A549 (cell line): ENCODE results near the gene MARCO. TPM values are rescaled to one million over a fixed set of nuclear protein-coding genes. Genes with fewer than 3 reads are reported as not detected.

Experiments
- ATAC-seq, 2 experiments: fragments of 200-7000 bp in 1 of 2; fragments of >200 bp in 1 of 2; cut with Nextera tagmentation in 1 of 2; cut with Tn5 transposase in 1 of 2; 3 replicates each; pipeline versions ENCODE4 v1.8.0 to v1.9.1; 2018 to 2020; ENCODE audit warnings: mild to moderate bottlenecking in 1 of 2, moderate library complexity in 1 of 2
- CTCF ChIA-PET: fragments of 300-600 bp; sonication (Branson Sonifier 250); formaldehyde crosslinking; extraction: SDS; loops from one replicate; lab custom pipeline; 2021; ENCODE audit warnings: antibody characterized with exemption, inconsistent platforms; lab: Yijun Ruan, JAX
- POLR2A ChIA-PET: fragments of 350-600 bp; formaldehyde crosslinking; extraction: SDS; loops from one replicate; lab custom pipeline; 2021; ENCODE audit warnings: antibody characterized with exemption, inconsistent platforms; lab: Yijun Ruan, JAX
- DNase-seq, 2 experiments: peaks; one replicate each; pipeline versions ENCODE4 v3.0.0 to v3.0.0-alpha.2; 2011 to 2016; ENCODE audit warnings: low read depth in 1 of 2, low spot score in 1 of 2
- FAIRE-seq: peaks from 2 replicates; lab custom pipeline; 2011; peaks lifted over from hg19 to GRCh38; lab: Jason Lieb, UNC
- H3K27ac ChIP-seq, 2 experiments: fragments of >200 bp; sonication (Bioruptor Twin); formaldehyde crosslinking; 3 replicates each; pipeline ENCODE4 v1.5.1; 2016 to 2017
- H3K4me1 ChIP-seq: fragments of >200 bp; sonication (Bioruptor Twin); formaldehyde crosslinking; 3 replicates; pipeline ENCODE4 v1.6.1; 2016
- H3K4me2 ChIP-seq: fragments of >200 bp; sonication (Bioruptor Twin); formaldehyde crosslinking; 3 replicates; pipeline ENCODE4 v1.6.1; 2016
- H3K4me3 ChIP-seq: fragments of >200 bp; sonication (Bioruptor Twin); formaldehyde crosslinking; 3 replicates; pipeline ENCODE4 v1.5.1; 2016
- H3K9me3 ChIP-seq: fragments of >200 bp; sonication (Bioruptor Twin); formaldehyde crosslinking; 3 replicates; pipeline ENCODE4 v1.6.1; 2016
- BHLHE40 ChIP-seq: IDR thresholded peaks from 2 replicates; pipeline ENCODE4 v1.6.1; 2012; ENCODE audit warnings: low read depth, low read length, inconsistent platforms
- CBX8 ChIP-seq: fragments of 200-600 bp; sonication (generic); IDR thresholded peaks from 2 replicates; pipeline ENCODE4 v1.6.1; 2016
- EHMT2 ChIP-seq: fragments of 200-600 bp; sonication (generic); IDR thresholded peaks from 2 replicates; pipeline ENCODE4 v1.6.1; 2016; ENCODE audit warnings: antibody characterized with exemption, low read depth, mild to moderate bottlenecking, moderate library complexity
- ESRRA ChIP-seq: fragments of 150-350 bp; IDR thresholded peaks from 2 replicates; pipeline ENCODE4 v1.6.1; 2014; ENCODE audit warnings: mild to moderate bottlenecking, low read length, borderline replicate concordance
- FOXS1 ChIP-seq: fragments of 250-450 bp; sonication (Bioruptor Pico); IDR thresholded peaks from 2 replicates; pipeline ENCODE4 v1.5.0; 2020; ENCODE audit warnings: mild to moderate bottlenecking, moderate library complexity
- HDAC2 ChIP-seq: fragments of 200-600 bp; sonication (generic); IDR thresholded peaks from 2 replicates; pipeline ENCODE4 v1.6.1; 2016
- HOXB5 ChIP-seq: fragments of 250-450 bp; sonication (Bioruptor Pico); IDR thresholded peaks from 2 replicates; pipeline ENCODE4 v1.5.0; 2020; ENCODE audit warnings: mild to moderate bottlenecking, moderate library complexity
- JUN ChIP-seq, 2 experiments: fragments of >200 bp; sonication (Bioruptor Twin); formaldehyde crosslinking; IDR thresholded peaks; 2 replicates in 1 of 2; 3 replicates in 1 of 2; pipeline ENCODE4 v1.6.1; 2016 to 2017
- JUNB ChIP-seq: fragments of >200 bp; sonication (Bioruptor Twin); formaldehyde crosslinking; IDR thresholded peaks from 2 replicates; pipeline ENCODE4 v1.6.1; 2016
- MAZ ChIP-seq: fragments of 150-350 bp; IDR thresholded peaks from 2 replicates; pipeline ENCODE4 v1.6.1; 2014; ENCODE audit warnings: antibody characterized with exemption, low read depth, low read length, borderline replicate concordance
- MYC ChIP-seq: IDR thresholded peaks from 2 replicates; pipeline ENCODE4 v1.6.1; 2012; ENCODE audit warnings: mild to moderate bottlenecking, inconsistent platforms, low read length, improper control_type of control experiment, borderline replicate concordance
- POLR2A ChIP-seq: IDR thresholded peaks from 2 replicates; pipeline ENCODE4 v1.6.1; 2012; ENCODE audit warnings: mild to moderate bottlenecking, low read length
- RARB ChIP-seq: fragments of 250-450 bp; sonication (Bioruptor Pico); IDR thresholded peaks from 2 replicates; pipeline ENCODE4 v1.8.0; 2021; ENCODE audit warnings: mild to moderate bottlenecking, moderate library complexity
- RCOR1 ChIP-seq: fragments of 150-350 bp; IDR thresholded peaks from 2 replicates; pipeline ENCODE4 v1.6.1; 2014; ENCODE audit warnings: antibody characterized with exemption, low read length, low read depth
- ZC3H11A ChIP-seq: fragments of 450-650 bp; IDR thresholded peaks from 2 replicates; pipeline ENCODE4 v1.6.1; 2014; ENCODE audit warnings: antibody characterized with exemption, mild to moderate bottlenecking
- ZSCAN20 ChIP-seq: fragments of 250-450 bp; sonication (Bioruptor Pico); IDR thresholded peaks from 2 replicates; pipeline ENCODE4 v1.8.0; 2022; ENCODE audit warnings: mild to moderate bottlenecking, moderate library complexity
- WGBS: methylation state at CpG from one replicate; pipeline ENCODE4 v1.1.6; 2017; ENCODE audit errors: missing lambda C conversion rate; 5-methylcytosine and 5-hydroxymethylcytosine counted together
- polyA plus RNA-seq, 4 experiments: library from polyadenylated mRNA; depleted of rRNA in 3 of 4; stranded (reverse); fragments of >200 nt; fragmentation: RNase III in 1 of 4; extraction: RNeasy Plus Mini Kit Qiagen cat#74134 plus additional on column Dnase treatment in 1 of 4; gene quantifications; 2 replicates in 3 of 4; 3 replicates in 1 of 4; pipeline ENCODE4 v1.2.3, GENCODE V29; 2011 to 2017
- TF ChIP-seq, protein P1 (sequence below): fragments of >200 bp; sonication (Bioruptor Twin); formaldehyde crosslinking; IDR thresholded peaks from 3 replicates; pipeline ENCODE4 v1.5.1; 2016
- TF ChIP-seq, protein P2 (sequence below): fragments of 250-450 bp; sonication (Bioruptor Pico); IDR thresholded peaks from 2 replicates; pipeline ENCODE4 v1.5.0; 2020; ENCODE audit warnings: low read depth, mild to moderate bottlenecking, moderate library complexity
- TF ChIP-seq, protein P3 (sequence below): fragments of 250-450 bp; sonication (Bioruptor Pico); IDR thresholded peaks from 2 replicates; pipeline ENCODE4 v1.5.0; 2021; ENCODE audit warnings: mild to moderate bottlenecking, moderate library complexity, borderline replicate concordance

Gene MARCO
- polyA plus RNA-seq, 2 of the 4 experiments (the other 2 are of a cell fraction): 0.05 TPM; not detected in 1

- Histone ChIP-seq H3K27ac (no peak overlapping the region), H3K9me3 (no peaks in the 10 kb centered on the region), H3K4me2 (no peak overlapping the region), H3K4me1 (peaks cover 11% of the 10 kb centered on the region; the same call in 1 of the 3 replicates), H3K4me3 (no peak overlapping the region)
- DNase-seq (no peak), ATAC-seq (no peak), FAIRE-seq (no peak)
- WGBS: 40% methylated on average over 5 of the region's 5 CpGs
- TF ChIP-seq ESRRA: no peak
- no peak for TF ChIP-seq MYC
- TF ChIP-seq RARB (CRISPR knock-in tag): no peak
- TF ChIP-seq, protein P1, sequence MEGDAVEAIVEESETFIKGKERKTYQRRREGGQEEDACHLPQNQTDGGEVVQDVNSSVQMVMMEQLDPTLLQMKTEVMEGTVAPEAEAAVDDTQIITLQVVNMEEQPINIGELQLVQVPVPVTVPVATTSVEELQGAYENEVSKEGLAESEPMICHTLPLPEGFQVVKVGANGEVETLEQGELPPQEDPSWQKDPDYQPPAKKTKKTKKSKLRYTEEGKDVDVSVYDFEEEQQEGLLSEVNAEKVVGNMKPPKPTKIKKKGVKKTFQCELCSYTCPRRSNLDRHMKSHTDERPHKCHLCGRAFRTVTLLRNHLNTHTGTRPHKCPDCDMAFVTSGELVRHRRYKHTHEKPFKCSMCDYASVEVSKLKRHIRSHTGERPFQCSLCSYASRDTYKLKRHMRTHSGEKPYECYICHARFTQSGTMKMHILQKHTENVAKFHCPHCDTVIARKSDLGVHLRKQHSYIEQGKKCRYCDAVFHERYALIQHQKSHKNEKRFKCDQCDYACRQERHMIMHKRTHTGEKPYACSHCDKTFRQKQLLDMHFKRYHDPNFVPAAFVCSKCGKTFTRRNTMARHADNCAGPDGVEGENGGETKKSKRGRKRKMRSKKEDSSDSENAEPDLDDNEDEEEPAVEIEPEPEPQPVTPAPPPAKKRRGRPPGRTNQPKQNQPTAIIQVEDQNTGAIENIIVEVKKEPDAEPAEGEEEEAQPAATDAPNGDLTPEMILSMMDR: no peak
- TF ChIP-seq BHLHE40: no peak
- TF ChIP-seq, protein P2, sequence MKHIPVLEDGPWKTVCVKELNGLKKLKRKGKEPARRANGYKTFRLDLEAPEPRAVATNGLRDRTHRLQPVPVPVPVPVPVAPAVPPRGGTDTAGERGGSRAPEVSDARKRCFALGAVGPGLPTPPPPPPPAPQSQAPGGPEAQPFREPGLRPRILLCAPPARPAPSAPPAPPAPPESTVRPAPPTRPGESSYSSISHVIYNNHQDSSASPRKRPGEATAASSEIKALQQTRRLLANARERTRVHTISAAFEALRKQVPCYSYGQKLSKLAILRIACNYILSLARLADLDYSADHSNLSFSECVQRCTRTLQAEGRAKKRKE (CRISPR knock-in tag): no peak
- no peak for TF ChIP-seq MAZ
- no peak for TF ChIP-seq HOXB5 (CRISPR knock-in tag)
- no peak for TF ChIP-seq ZSCAN20 (CRISPR knock-in tag)
- POLR2A ChIA-PET: no interaction called here
- CTCF ChIA-PET: no interaction called here
These were observed 33.1 kb downstream of the MARCO start for GRCh38 chr2:118975133-118975532.

GRCh38 chr2:118978064-118978463 is 36.1 kb downstream of the MARCO start:
- ChIA-PET POLR2A (no interaction called here), CTCF (interaction anchor here (3.0 kb wide), 1 partner anchor 96 kb away, joined by 7 read pairs; no protein-coding TSS in a partner anchor)
- TF ChIP-seq RCOR1 (no peak), EHMT2 (no peak), JUN (IDR thresholded peaks at IDR 0.05) (no peak), CBX8 (no peak), FOXS1 (CRISPR knock-in tag) (no peak), HDAC2 (no peak), POLR2A (no peak), ZC3H11A (no peak), RARB (CRISPR knock-in tag) (no peak), JUNB (no peak), MAZ (no peak)
- TF ChIP-seq, protein P3, sequence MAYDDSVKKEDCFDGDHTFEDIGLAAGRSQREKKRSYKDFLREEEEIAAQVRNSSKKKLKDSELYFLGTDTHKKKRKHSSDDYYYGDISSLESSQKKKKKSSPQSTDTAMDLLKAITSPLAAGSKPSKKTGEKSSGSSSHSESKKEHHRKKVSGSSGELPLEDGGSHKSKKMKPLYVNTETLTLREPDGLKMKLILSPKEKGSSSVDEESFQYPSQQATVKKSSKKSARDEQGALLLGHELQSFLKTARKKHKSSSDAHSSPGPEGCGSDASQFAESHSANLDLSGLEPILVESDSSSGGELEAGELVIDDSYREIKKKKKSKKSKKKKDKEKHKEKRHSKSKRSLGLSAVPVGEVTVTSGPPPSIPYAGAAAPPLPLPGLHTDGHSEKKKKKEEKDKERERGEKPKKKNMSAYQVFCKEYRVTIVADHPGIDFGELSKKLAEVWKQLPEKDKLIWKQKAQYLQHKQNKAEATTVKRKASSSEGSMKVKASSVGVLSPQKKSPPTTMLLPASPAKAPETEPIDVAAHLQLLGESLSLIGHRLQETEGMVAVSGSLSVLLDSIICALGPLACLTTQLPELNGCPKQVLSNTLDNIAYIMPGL (CRISPR knock-in tag): no peak
- ATAC-seq: no peak
- FAIRE-seq: no peak
- Histone ChIP-seq H3K4me2 (no peak overlapping the region), H3K9me3 (no peaks in the 10 kb centered on the region), H3K27ac (no peak overlapping the region), H3K4me1 (peaks cover 11% of the 10 kb centered on the region; the same call in 1 of the 3 replicates), H3K4me3 (no peak overlapping the region)
- WGBS: 39% methylated on average over 2 of the region's 2 CpGs
- DNase-seq: no peak

DNA sequence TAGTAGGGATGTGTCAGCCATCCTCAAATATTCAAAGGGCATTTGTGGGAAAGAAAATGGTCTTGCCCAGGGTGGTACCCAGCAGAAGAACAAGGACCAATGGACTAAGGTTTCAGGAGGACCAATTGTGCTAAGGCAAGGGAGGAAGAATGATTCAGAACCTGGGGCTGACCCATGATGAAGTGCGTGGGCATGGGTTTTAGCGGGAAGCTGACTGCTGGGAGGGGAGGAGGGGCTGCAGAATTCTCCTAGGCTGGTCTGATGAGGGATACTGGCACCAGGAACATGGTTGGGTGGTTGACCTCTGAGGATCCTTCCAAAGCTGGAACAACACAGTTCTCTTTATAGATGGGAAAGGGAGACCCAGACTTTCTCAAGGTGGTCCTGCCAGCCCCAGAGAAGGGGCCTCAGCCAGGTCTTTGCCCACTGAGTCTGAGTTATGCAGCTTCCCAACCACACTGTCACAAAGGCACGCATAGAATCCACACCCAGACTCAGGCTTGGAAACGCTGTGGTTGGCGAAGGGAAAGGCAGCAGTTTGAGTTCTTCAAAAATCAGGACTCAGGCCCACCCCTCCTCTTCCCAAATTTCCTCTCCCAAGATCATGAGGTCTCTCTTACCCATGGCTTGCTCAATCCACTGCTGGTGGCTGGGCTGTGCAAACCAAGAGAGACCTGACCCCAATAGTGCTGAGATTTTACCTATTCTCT is 37.3 kb downstream of the MARCO start:
- FAIRE-seq (no peak), DNase-seq (no peak), ATAC-seq (no peak)
- Histone ChIP-seq H3K9me3 (0 out of 3 replicates have a peak, but pooled peaks cover 1% of the 10 kb centered on the region), H3K4me3 (no peak overlapping the region), H3K27ac (no peak overlapping the region), H3K4me1 (no peaks in the 10 kb centered on the region; the same call in 2 of the 3 replicates), H3K4me2 (no peak overlapping the region)
- ChIA-PET CTCF (interaction anchor here (0.5 to 3.0 kb wide), 3 partner anchors 38 to 429 kb away, joined by 3 to 7 read pairs (median 3); no protein-coding TSS in a partner anchor), POLR2A (no interaction called here)
- 18% methylated on average over 5 of the region's 5 CpGs for WGBS
- no peak for TF ChIP-seq ZSCAN20 (CRISPR knock-in tag)
